ENCODE measurements around the gene DGKB.

DNA sequence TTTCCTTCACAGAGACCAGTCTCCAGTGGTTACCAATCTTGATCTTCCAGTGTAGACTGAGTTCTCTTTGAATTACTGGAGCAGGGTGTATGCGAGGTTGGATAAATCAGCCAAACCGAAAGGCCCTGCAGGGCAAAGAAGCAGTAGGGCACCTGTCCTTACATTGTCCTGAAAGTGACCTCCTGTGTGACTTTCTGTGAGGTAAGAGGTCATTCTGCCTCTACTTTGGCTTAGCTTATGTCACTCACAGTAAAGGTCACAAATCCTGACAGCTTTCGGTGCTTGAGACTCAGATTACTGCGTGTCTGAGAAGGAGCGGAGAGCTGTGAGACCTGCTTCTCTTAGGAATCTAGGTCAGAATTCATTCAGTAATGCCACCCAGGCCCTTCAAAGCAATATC lies 660.4 kb downstream of the DGKB start:
- TF ChIP-seq ZNF274 (IDR thresholded peaks at IDR 0.05; ENCODE audit: low read depth, low read length) = no peak
- TF ChIP-seq SUZ12 (IDR thresholded peaks at IDR 0.05; ENCODE audit: extremely low read depth, insufficient read depth, insufficient read length) = no peak
- no peak for TF ChIP-seq YY1 (IDR thresholded peaks at IDR 0.05; ENCODE audit: insufficient read depth, insufficient read length)

Data from NT2/D1 (cell line).